GM21390 (cell line): ENCODE results near the gene TAX1BP1.

Experiments
- ATAC-seq: cut with Tn5 transposase; IDR thresholded peaks from one replicate; pipeline ENCODE4 v1.9.1; 2021; ENCODE audit not compliant: unreplicated experiment

The TAX1BP1 gene

GRCh38 chr7:27739909-27740448 lies at the start of gene TAX1BP1:
TAX1BP1 (plus strand) TSS chr7:27740162; CDS start chr7:27748525, 8,363 bp downstream.
- peak; percentile 96 for ATAC-seq

DNA sequence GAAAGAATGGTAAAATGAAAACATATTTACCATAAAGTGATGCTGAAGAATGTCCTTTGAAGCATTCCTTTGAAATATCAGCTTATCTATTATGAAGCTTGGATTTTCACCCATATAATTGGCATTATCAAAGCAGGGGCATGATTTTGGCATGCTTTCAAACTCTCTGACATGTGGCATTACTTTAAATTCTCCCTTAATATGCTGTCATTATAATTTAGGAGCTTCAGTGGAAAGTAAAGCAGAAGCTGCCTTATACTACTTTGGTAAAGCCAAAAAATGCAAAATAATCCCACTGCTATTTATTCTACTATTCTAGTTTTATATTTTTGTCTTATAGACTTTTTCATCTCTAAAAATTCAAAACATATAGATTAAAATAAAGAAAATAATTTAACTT lies 49.3 kb upstream of the TAX1BP1 start:
- ATAC-seq = no peak

DNA sequence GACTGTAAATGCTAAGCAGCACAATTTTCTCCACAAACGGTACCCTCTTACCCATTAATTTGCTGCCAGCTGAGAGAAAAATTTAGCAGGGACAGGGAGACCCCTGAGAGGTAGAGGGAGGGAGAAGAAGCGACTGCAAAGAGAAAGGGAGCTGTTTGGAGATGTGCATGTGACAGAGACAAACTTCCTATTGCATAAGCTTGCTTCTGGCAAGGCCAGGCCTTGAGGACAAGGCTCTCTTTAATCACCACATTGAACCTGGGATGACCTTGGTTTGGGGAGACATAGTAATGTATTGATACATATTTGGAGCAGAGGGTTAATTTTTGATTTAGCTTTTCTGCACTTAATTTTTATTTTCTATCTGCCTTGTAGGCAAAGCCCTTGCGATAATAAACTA lies 46.2 kb upstream of the TAX1BP1 start:
- ATAC-seq = no peak

- ATAC-seq = no peak
These were observed 44.9 kb upstream of the TAX1BP1 start for GRCh38 chr7:27695096-27695495.

DNA sequence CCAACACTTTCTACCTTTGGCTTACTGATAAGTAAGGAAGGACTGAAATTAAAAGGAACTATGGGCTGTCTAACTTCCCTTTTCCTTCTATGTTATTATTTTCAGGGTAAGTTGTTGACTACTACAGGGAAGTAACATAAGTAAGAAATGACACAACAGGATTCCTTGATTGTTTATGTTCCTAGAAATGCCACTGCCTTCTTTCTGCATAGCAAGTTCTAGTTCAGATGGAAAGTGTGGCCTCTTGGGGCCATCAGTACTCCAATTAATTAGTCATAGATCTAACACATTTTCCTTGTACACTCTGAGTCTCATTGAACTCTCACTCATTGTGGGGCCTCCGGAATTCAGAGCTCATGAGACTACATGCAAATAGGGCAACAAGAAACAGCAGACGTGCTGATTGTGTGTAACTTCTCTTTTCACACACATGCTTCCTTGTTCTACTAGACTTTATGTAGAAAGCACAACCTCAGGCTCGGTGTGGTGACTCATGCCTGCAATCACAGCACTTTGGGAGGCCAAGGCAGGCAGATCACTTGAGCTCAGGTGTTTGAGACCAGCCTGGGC lies 42.0 kb upstream of the TAX1BP1 start:
- ATAC-seq = peak; percentile 85

DNA sequence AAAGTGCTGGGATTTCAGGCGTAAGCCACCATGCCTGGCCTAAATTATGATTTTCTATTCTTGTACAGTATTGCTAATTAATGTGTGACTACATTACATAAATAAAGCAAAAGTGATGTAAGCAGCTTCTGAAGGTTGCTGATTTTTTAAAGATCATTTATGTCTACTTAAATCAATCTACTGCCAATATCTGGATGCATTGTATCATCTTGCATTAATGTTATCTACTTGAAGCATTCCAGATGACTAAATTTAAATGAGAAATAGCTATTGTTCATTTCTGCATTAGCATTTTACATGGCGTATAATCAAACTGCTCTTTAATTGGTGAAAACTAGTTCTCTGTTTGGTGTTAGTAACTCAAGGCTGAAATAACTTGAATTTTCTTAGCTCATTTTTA lies 40.2 kb upstream of the TAX1BP1 start:
- ATAC-seq = no peak

GRCh38 chr7:27700501-27700900 lies 39.5 kb upstream of the TAX1BP1 start:
- no peak for ATAC-seq

GRCh38 chr7:27703181-27703580 lies 36.8 kb upstream of the TAX1BP1 start:
- ATAC-seq = no peak

- no peak for ATAC-seq
These were observed 35.4 kb upstream of the TAX1BP1 start for GRCh38 chr7:27704422-27705199.

- ATAC-seq = no peak
These were observed 34.8 kb upstream of the TAX1BP1 start for GRCh38 chr7:27705200-27705594.

DNA sequence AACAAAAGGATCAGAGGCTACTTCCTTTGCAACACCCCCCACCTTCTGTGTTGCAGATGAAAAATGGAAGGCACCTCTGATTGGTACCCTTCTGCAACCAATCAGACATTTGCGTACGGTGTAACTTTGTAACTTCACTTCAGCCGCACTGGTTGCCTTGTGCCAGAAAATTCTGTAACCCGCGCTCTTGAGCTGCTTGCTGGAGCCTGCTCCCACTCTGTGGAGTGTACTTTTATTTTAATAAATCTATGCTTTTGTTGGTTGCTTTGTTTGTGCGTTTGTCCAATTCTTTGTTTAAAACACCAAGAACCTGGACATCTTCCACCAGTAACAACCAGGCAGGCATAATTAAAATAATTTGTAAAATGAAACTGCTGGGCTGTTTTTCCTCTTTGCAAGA lies 31.5 kb upstream of the TAX1BP1 start:
- ATAC-seq = no peak

GRCh38 chr7:27709137-27710075 lies 30.6 kb upstream of the TAX1BP1 start:
- no peak for ATAC-seq

DNA sequence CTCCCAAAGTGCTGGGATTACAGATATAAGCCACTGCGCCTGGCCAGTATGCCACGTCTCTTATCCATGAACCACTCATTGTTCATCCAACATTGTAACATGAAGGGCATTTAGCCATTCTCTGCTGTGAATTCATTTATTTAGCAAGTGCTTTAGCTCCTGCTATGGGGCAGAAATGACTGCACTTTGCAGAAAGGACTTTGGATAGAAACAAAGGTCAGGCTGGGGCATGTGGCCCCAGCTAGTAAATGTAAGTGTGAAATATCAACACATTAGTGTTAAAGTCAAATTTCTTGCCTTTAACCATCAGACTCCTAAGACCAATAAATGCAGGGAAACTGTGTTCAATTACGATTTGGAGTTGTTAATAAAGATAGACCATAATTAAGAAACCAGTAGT lies 27.7 kb upstream of the TAX1BP1 start:
- ATAC-seq = no peak

DNA sequence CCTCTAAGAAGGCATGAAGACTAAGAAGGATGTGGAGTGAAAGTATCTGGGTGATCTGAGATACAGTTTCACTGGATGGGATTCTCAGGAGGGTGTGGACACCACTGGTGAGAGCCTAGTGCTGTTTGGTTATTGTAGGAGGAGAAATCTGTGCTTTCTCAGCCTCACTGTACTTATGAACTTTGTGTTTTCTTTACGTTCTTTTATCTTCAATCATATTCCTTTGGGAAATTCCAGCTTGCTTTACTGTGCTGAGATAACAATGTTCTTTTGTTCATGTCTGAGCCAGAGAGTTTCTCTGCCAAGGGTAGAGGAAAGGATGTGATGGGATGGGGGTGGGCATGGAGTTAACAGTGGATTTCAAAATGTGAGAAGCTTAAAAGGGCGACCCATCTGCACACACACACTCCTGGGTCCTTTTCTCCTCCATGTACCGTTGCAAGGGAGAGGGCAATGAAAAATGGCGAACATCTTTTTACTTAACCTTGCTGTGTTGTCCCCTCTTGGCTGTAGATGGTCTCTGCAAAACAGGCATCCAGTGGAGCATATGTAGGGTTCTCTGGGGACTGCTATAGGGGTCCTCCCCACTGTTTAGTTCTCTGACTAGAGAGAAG lies 25.0 kb upstream of the TAX1BP1 start:
- no peak for ATAC-seq

- no peak for ATAC-seq
These were observed 16.9 kb upstream of the TAX1BP1 start for GRCh38 chr7:27723085-27723484.

GRCh38 chr7:27727058-27727457 lies 12.9 kb upstream of the TAX1BP1 start:
- ATAC-seq = no peak

GRCh38 chr7:27730112-27730511 lies 9.8 kb upstream of the TAX1BP1 start:
- no peak for ATAC-seq

GRCh38 chr7:27734583-27734982 lies 5.4 kb upstream of the TAX1BP1 start:
- ATAC-seq = no peak

DNA sequence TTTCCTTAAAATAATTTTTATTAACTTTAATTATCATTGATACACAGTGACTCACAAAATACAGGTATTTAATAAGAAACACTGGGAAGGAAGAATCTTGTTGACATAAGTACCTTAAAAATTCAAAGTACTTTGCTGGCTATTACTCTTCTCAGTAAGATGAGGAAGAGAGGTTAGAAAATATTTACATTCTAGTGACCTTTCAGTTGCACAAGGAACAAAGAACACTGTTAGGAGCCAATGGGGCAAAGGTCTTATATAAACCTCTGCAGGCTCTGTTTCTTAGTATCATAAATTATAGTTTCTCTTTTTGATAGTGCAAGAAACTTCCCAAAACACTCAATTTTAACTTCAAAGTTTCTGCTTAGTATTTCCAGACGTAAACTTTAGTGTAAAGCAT lies 4.8 kb upstream of the TAX1BP1 start:
- no peak for ATAC-seq

DNA sequence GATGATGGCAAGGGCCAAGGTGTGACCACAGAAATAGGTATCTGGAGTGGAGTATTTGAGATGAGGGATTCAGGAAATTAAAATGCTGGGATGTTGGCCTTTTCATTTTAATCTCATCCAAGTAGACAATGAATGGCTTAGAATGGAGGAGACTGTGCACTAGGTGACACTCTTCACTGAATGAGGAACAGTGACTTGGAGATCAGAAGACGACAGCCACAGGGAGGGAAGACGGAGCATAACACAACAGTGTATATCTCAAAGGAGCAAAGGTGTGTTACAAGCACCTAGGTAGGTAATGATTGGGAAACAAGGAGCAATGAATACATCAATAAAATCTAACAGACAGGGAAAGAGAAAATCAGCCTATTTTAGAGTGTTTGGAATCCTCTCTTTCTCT lies 4.1 kb upstream of the TAX1BP1 start:
- ATAC-seq = no peak

GRCh38 chr7:27737178-27737577 lies 2.8 kb upstream of the TAX1BP1 start:
- ATAC-seq = no peak
